Middle frontal gyrus (tissue), 1 donor: ENCODE data around the gene SMYD3.

Experiments
- DNase-seq: peaks from one replicate; pipeline ENCODE4 v3.0.0-alpha.2; 2015; ENCODE audit warnings: low spot score; ENCODE audit errors: extremely low spot score

Gene SMYD3

GRCh38 chr1:246309247-246309884 lies 197.7 kb downstream of the SMYD3 start:
- DNase-seq, result no peak

- DNase-seq, result no peak
Observed at GRCh38 chr1:246308533-246309075, 198.5 kb downstream of the SMYD3 start.

- no peak for DNase-seq
Observed at GRCh38 chr1:246306415-246307037, 200.6 kb downstream of the SMYD3 start.

GRCh38 chr1:246304484-246305259 lies 202.4 kb downstream of the SMYD3 start:
- no peak for DNase-seq

- no peak for DNase-seq
Observed at GRCh38 chr1:246302711-246303317, 204.3 kb downstream of the SMYD3 start.

- DNase-seq, result no peak
Observed at GRCh38 chr1:246302251-246302625, 204.8 kb downstream of the SMYD3 start.

GRCh38 chr1:246301553-246302250 lies 205.4 kb downstream of the SMYD3 start:
- DNase-seq, result no peak

- DNase-seq, result no peak
Observed at GRCh38 chr1:246300626-246301549, 206.2 kb downstream of the SMYD3 start.

- DNase-seq, result no peak
Observed at GRCh38 chr1:246297279-246298265, 209.5 kb downstream of the SMYD3 start.

GRCh38 chr1:246295968-246296367 lies 211.1 kb downstream of the SMYD3 start:
- no peak for DNase-seq

GRCh38 chr1:246295340-246295739 lies 211.7 kb downstream of the SMYD3 start:
- no peak for DNase-seq

- no peak for DNase-seq
Observed at GRCh38 chr1:246294263-246294662, 212.8 kb downstream of the SMYD3 start.

- DNase-seq, result no peak
Observed at GRCh38 chr1:246293366-246294121, 213.5 kb downstream of the SMYD3 start.

- no peak for DNase-seq
Observed at GRCh38 chr1:246292571-246292970, 214.5 kb downstream of the SMYD3 start.

GRCh38 chr1:246291127-246291526 lies 216.0 kb downstream of the SMYD3 start:
- DNase-seq, result no peak

- DNase-seq, result no peak
Observed at GRCh38 chr1:246283771-246284410, 223.2 kb downstream of the SMYD3 start.

GRCh38 chr1:246281639-246282038 lies 225.4 kb downstream of the SMYD3 start:
- DNase-seq, result no peak

GRCh38 chr1:246281195-246281594 lies 225.9 kb downstream of the SMYD3 start:
- no peak for DNase-seq
